ENCODE results near the gene PTTG1IP. TPM values are rescaled to one million over a fixed set of nuclear protein-coding genes. Genes with fewer than 3 reads are reported as not detected.
A peak's percentile ranks its signal among the peaks of the same experiment; 100 is the strongest.

Gene PTTG1IP
- total RNA-seq, 3 donors from 2014 or later (not counting 1 experiment from before 2014, with no cell fraction given): 96.8 to 144 (median 126) TPM

GRCh38 chr21:44887126-44887806, 13.8 kb upstream of the PTTG1IP start:
- peaks cover 13 to 42% of the 10 kb centered on the region in 2 donors for H3K4me1 Mint-ChIP-seq
- 94% methylated on average over 11 of the region's 11 CpGs for WGBS (ENCODE audit: insufficient coverage)
- no peaks in the 10 kb centered on the region for H3K36me3 Mint-ChIP-seq
- ATAC-seq: no peak
- Histone ChIP-seq H3K27ac (ENCODE audit: low read length) (no peak overlapping the region), H3K9me3 (ENCODE audit: control insufficient read depth, insufficient read depth, low read length) (no peaks in the 10 kb centered on the region), H3K27me3 (ENCODE audit: control insufficient read depth, insufficient read depth, low read length) (no peaks in the 10 kb centered on the region), H3K36me3 (ENCODE audit: control insufficient read depth, insufficient read depth, low read length) (peaks cover 70% of the 10 kb centered on the region), H3K4me1 (ENCODE audit: control insufficient read depth, insufficient read depth, low read length) (peaks cover 42% of the 10 kb centered on the region), H3K4me3 (ENCODE audit: low read length) (no peak overlapping the region)
- no peaks in the 10 kb centered on the region for H3K27me3 Mint-ChIP-seq (ENCODE audit: low read depth in 2 of 2)
- H3K27ac Mint-ChIP-seq: peak overlapping the region; percentile 64 to 73
- no peak for DNase-seq
- H3K4me3 Mint-ChIP-seq: no peak overlapping the region
- intact Hi-C loops (cut with micrococcal nuclease): no loop called here
- TF ChIP-seq CTCF (IDR thresholded peaks at IDR 0.05): no peak
- no peaks in the 10 kb centered on the region for H3K9me3 Mint-ChIP-seq

GRCh38 chr21:44886113-44887075, 12.9 kb upstream of the PTTG1IP start:
- Mint-ChIP-seq H3K27me3 (ENCODE audit: low read depth in 2 of 2) (no peaks in the 10 kb centered on the region), H3K9me3 (no peaks in the 10 kb centered on the region), H3K27ac (peak overlapping the region; percentile 64 to 73), H3K4me3 (no peak overlapping the region), H3K4me1 (peaks cover 21 to 51% of the 10 kb centered on the region in 2 donors), H3K36me3 (no peaks in the 10 kb centered on the region)
- no peaks in the 10 kb centered on the region for H3K9me3 ChIP-seq (ENCODE audit: control insufficient read depth, insufficient read depth, low read length)
- WGBS (ENCODE audit: insufficient coverage): 86% methylated on average over 44 of the region's 44 CpGs
- intact Hi-C loops (cut with micrococcal nuclease): no loop called here
- H3K4me3 ChIP-seq (ENCODE audit: low read length): no peak overlapping the region
- TF ChIP-seq CTCF (IDR thresholded peaks at IDR 0.05): no peak
- ATAC-seq (peak in 1 of 3 donors; percentile 20), DNase-seq (no peak)
- H3K36me3 ChIP-seq (ENCODE audit: control insufficient read depth, insufficient read depth, low read length): peaks cover 61% of the 10 kb centered on the region
- H3K27ac ChIP-seq (ENCODE audit: low read length): no peak overlapping the region
- peaks cover 48% of the 10 kb centered on the region for H3K4me1 ChIP-seq (ENCODE audit: control insufficient read depth, insufficient read depth, low read length)
- no peaks in the 10 kb centered on the region for H3K27me3 ChIP-seq (ENCODE audit: control insufficient read depth, insufficient read depth, low read length)

DNA sequence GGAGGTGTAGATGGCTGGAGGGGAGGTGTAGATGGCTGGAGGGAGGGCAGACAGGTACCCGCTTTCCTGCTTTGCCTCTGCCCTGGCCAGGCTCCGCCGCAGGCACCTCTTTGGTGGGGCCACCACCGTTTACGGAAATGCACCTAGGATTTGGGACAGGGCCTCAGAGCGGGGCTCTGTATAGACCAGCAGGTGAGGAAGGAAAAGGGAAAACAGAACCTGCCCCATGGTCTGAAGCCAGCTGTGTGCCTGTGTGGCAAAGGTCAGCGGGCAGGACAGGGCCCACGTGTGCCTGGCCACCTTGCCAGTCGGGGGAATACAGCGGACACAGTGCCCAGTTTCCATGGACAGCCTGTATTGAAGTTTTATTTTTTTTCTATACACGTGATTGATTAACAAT, 12.1 kb upstream of the PTTG1IP start:
- Histone ChIP-seq H3K4me3 (ENCODE audit: low read length) (no peak overlapping the region), H3K9me3 (ENCODE audit: control insufficient read depth, insufficient read depth, low read length) (no peaks in the 10 kb centered on the region), H3K27ac (ENCODE audit: low read length) (no peak overlapping the region), H3K36me3 (ENCODE audit: control insufficient read depth, insufficient read depth, low read length) (peaks cover 53% of the 10 kb centered on the region), H3K27me3 (ENCODE audit: control insufficient read depth, insufficient read depth, low read length) (no peaks in the 10 kb centered on the region), H3K4me1 (ENCODE audit: control insufficient read depth, insufficient read depth, low read length) (peaks cover 48% of the 10 kb centered on the region)
- no peaks in the 10 kb centered on the region for H3K9me3 Mint-ChIP-seq
- no peak for DNase-seq
- intact Hi-C loops (cut with micrococcal nuclease): no loop called here
- no peak for TF ChIP-seq CTCF (IDR thresholded peaks at IDR 0.05)
- H3K36me3 Mint-ChIP-seq: no peaks in the 10 kb centered on the region
- no peak for ATAC-seq
- peaks cover 28 to 55% of the 10 kb centered on the region in 2 donors for H3K4me1 Mint-ChIP-seq
- 90% methylated on average over 10 of the region's 11 CpGs for WGBS (ENCODE audit: insufficient coverage)
- H3K27ac Mint-ChIP-seq: peak overlapping the region; percentile 48 to 73
- no peaks in the 10 kb centered on the region for H3K27me3 Mint-ChIP-seq (ENCODE audit: low read depth in 2 of 2)
- H3K4me3 Mint-ChIP-seq: no peak overlapping the region

All from natural killer cell (primary cell).